ENCODE results near the gene MRPL32.

MRPL32 gene

DNA sequence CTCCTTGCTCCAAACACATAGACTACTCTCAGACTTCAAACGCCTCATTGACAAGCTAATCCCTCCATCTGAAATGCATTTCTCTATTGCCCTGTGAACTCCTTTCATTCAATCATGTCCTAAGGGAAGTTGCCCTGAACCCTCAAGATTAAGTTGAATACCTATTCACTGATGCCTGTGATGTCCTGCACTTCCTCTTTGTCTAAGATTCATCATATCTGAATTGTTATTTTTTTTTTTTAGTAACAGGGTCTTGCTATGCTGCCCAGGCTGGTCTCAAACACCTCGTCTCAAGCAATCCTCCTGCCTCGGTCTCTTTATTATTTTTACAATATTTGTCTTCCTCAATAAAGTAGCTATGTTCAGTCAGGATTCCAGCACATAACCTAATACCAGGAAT, 3.4 kb upstream of the MRPL32 start:
- no peak for DNase-seq

DNA sequence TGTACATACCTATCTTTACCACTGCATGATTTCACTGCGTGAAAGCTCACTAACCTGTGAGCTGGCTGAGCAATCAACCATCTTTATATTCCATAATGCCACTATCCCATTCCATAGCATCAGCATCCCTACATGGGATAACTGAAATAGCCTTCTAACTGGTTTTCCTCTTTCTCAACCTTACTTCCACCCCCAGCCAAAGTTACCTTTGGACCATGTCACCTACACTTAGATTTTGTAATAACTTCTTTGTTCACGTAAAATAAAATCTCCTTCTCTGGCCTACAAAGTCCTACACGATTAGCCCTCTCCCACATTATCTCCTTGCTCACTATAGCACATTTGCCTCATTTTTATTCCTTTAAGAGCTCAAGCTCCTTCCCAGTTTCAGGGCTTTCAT, 2.7 kb upstream of the MRPL32 start:
- no peak for DNase-seq

- DNase-seq = no peak
Observed at GRCh38 chr7:42930889-42931288, 1.3 kb upstream of the MRPL32 start.

DNA sequence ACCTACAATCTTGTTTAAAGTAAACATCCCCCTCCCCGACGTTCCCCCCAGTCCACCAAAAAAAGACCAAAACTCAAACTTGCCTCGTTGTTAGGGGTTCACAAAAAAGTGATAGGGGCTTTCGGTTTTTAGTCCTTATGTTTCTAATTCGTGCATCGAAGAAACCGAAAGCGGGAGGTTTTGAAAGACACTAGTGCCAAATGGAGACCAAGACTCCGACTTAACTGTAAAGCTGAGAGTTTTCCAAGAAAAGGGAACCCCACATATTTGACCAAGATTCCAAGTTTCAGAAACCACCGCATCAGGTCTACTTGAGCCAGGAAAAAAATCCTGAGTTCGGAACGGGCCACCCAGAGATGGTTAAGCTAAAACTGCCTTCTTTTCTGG, 736 bp upstream of the MRPL32 start:
- no peak for DNase-seq

GRCh38 chr7:42932811-42933591, 825 bp downstream of the MRPL32 start:
- DNase-seq = peak; percentile 40

DNA sequence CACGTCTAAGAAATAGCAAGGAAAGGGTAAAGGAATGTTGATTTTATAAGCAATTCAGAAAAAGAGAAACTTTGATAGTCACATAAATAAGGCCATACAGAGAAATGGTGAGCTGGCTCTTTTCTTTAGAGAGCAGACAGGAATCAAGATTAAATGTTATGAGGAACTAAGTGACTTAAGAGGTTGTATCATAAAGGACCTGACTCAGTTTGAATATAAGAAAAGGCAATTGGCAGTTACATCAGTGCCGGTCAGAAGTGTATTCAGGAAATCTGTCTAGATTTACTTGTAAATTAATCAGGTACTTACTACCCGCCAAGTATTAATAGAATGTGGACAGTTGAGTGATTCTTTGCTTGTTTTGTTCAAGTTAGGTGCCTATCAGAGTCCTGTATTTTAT, 2.1 kb downstream of the MRPL32 start:
- no peak for DNase-seq

- no peak for DNase-seq
Observed at GRCh38 chr7:42935861-42936260, 3.7 kb downstream of the MRPL32 start.

GRCh38 chr7:42939457-42940240, 7.5 kb downstream of the MRPL32 start:
- no peak for DNase-seq

DNA sequence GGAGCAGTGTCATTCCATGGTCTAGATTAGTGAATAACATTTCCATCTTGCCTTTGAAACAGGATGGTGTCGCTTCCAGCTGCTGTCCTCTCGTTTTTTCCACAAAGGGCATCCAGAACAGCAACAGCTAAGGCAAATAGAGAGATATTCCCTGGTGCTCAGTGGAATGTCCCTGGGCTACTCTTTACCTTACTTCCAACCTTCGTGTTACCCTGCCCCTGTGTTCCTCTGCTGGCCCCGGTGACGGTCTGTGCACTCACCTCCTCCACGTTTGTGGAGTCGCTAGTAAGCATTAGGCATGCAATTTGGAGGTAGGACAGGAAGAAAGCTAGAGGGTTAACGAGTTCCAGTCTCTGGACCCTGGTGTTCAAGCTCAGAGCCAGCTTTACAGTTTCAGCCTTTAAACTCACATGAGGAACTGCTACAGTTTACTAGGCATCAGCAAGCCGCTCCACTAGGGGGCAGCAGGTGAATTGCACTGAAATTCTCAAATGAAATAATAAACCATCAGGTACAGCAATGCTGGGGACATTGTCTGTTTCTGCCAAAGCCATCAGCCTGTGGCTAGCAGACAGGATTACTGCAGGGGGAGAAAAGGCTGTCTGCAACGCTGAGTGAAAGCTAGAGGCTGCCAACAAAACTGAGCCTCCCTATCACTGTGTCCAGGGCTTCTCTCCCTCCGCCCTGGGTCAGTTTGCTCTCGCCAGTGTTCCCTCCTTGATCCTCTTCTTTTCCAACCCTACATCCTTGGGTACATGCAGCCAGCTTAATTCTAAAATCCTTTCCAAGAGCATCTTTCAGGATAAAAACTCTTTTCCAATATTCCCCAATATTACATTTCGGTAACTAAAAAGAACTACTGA, 9.0 kb downstream of the MRPL32 start:
- peak; percentile 56 for DNase-seq

DNA sequence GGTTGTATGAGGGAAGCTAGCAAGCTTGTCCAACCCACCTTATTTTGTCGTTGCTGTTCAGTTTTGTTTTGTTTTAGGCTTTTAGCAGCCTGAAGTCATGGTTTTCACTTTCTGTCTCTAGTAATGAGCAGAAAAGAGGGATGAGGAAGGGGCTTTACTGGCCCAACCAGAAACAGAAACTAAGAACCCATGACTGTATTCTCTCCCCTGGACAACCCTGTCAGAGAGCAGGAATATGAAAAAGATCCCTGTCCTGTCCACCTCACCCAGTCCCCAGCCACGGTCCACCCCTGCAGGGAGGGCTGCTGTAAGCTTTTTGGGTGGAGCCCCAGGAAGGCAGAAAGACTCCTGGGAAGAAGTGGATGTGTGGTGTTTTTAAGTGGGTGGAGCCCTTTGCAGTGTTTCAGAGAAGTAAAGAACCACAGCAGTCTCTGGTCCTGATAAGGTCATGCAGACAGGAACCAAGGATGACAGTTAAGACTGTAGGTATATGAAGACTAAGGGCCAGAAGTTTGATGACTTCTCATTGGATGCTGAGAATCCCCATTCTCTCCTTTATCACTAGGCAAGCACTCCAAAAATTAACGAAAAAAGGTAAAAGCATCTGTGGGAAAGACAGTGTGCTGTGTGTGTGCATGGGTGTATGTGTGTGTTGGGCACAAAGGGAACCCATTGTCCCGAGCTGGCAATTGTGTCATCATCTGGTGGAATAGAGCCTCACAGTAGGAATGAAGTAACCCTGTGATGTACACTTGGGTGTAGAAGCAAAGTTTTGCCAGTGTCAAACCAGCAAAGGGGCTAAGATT, 13.8 kb downstream of the MRPL32 start:
- DNase-seq = no peak

- no peak for DNase-seq
Observed at GRCh38 chr7:42946627-42946950, 14.4 kb downstream of the MRPL32 start.

- no peak for DNase-seq
Observed at GRCh38 chr7:42947521-42947920, 15.3 kb downstream of the MRPL32 start.

- no peak for DNase-seq
Observed at GRCh38 chr7:42950417-42950816, 18.2 kb downstream of the MRPL32 start.

GRCh38 chr7:42952328-42952727, 20.2 kb downstream of the MRPL32 start:
- no peak for DNase-seq

- no peak for DNase-seq
Observed at GRCh38 chr7:42953994-42954393, 21.8 kb downstream of the MRPL32 start.

GRCh38 chr7:42956062-42956461, 23.9 kb downstream of the MRPL32 start:
- no peak for DNase-seq

DNA sequence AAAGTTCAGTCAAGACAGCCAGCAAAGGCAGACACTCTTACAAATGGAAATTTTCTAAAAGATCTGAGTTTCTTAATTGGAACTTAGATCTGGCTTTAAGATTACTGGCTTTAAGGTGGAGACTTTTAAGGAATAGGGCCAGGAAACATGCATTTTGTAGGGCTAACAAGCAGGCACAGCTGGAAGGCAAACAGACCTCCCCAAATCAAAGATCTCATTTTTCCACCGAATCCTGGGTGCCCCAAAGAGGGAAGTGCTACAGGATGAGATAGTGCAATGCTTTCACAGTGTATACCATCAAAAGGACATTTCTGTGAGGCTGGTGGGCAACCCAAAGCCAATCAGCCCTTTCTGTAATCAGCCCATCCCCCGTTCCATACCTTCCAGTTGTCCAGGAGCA, 27.4 kb downstream of the MRPL32 start:
- DNase-seq = no peak

GRCh38 chr7:42960762-42961161, 28.6 kb downstream of the MRPL32 start:
- DNase-seq = no peak

- DNase-seq = no peak
Observed at GRCh38 chr7:42961170-42961569, 29.0 kb downstream of the MRPL32 start.

DNA sequence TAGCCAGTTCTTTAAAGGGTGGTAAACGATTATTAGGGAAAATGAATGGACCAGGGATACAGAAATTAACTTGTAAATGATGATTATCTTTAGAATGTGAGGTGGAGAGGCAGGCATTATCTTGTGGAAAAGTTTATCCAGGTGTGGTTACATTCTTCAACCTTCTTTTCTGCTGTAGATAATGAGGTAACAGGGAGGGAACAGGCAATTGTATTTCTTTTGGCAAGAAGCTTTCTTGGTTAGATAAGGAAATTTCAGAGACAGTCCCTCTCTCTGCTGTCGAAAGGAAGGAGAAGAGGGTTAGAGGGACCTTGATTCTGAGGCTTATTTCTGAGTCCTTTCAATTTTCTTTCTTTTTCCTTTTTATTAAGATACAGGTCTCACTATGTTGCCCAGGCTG, 32.1 kb downstream of the MRPL32 start:
- no peak for DNase-seq

- DNase-seq = no peak
Observed at GRCh38 chr7:42964849-42965805, 33.0 kb downstream of the MRPL32 start.

GRCh38 chr7:42967391-42967790, 35.2 kb downstream of the MRPL32 start:
- DNase-seq = no peak

Data from NCI-H146 (cell line).